Left forelimb (tissue), 1 donor: ENCODE data around the gene SH3BP2.
A peak's percentile ranks its signal among the peaks of the same experiment; 100 is the strongest.

ENCODE experiments used
- DNase-seq: peaks from one replicate; pipeline ENCODE4 v3.0.0-alpha.2; 2018; ENCODE audit warnings: low spot score

SH3BP2 gene

DNA sequence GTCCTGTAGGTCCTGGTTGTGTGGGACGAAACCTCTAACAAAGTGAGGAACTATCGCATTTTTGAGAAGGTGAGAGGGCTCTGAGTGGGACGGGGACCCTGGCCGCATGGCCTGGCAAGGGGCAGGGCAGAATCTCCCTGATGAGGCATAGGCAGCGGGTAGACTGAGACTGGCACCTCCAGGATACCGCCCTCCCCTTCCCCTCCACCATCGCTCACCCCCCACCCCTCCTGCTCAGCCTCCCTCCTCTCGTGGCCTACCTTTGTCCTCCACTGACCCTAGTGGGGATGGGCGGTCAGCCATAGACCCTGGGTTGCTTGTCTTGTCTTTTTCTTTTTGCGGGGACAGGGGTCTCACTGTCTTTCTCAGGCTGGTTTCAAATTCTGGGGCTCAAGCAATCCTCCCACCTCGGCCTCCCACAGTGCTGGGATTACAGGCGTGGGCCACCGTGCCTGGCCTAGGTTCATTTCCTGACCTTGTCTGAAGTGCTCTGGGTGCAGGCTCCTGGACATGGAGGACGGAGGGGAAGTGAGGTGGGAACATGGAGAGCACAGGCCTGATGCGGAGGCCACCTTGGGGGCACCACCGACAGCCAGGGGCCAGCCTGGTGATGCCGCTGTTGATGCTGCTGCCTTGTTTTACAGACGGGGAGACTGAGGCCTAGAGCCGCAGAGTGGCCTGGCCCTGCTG, 40.2 kb downstream of the SH3BP2 start:
- no peak for DNase-seq

DNA sequence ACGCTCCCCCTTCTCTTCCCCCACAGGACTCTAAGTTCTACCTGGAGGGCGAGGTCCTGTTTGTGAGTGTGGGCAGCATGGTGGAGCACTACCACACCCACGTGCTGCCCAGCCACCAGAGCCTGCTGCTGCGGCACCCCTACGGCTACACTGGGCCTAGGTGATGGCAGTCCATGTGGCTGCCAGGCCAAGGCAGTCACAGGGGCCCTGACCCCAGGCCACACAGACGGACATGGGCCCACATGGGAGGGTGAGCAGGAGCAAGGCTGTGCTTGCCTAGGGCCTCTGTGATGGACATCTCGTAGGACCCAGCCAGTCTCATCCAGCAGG, 40.8 kb downstream of the SH3BP2 start:
- DNase-seq: no peak

DNA sequence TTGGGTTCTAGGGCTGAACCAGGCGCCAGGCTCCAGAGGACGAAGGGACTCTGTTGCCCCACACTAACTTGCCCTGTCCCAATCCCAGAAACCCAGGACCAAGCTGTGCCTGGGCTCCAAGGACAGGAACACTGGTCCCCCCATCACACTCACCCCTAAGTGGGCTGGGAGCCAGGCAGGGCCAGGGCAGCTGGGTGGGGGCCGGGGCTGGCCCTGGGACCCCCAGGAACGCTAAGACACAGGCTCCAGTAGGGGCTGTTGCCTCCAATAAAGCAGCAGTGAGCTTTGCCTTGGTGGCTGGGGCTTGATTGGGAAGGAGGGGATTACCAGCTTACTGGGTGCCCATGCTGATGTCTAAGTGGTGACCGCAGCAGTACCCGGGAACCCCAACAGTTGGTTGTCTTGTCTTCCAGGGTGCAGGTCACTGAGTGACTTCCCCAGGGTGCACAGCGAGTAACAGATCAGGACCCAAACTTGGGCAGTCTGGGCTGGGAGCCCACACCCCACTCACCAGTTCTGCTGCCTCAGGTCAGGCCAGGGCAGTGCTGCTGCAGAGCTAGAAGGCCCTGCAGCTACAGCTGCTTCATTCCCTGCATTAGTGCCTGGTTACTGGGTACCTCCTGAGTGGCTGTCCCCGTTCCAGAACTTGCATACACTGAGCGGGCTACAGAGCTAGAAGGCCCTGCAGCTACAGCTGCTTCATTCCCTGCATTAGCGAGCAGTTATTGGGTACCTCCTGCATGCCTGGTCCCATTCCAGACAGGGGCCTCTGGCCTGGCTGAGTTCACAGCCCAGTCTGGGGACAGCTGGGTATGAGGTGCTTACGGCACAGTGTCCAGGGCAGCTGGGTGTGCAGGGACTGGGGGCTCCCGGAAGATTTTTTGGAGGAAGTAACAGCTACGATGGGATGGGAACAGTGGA, 41.4 kb downstream of the SH3BP2 start:
- DNase-seq: no peak

DNA sequence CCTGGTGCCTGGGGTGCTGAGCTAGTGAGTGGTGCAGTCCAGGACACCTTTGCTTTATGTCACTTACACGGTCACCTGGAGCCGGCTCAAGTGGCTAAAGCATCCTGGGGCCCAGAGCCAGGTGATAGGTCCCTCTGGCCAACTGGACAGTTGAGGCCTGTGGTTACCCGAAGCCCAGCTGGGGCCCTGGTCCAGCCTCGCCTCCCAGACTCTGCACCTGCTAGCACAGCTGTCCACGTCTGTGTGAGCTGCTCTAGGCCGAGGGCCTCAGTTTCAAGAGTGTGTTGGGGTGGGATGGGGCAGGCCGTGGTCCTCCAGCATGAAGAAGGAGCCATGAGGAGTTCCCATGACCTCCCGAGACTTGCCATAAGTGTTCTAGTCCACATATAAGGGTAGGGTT, 43.1 kb downstream of the SH3BP2 start:
- no peak for DNase-seq

DNA sequence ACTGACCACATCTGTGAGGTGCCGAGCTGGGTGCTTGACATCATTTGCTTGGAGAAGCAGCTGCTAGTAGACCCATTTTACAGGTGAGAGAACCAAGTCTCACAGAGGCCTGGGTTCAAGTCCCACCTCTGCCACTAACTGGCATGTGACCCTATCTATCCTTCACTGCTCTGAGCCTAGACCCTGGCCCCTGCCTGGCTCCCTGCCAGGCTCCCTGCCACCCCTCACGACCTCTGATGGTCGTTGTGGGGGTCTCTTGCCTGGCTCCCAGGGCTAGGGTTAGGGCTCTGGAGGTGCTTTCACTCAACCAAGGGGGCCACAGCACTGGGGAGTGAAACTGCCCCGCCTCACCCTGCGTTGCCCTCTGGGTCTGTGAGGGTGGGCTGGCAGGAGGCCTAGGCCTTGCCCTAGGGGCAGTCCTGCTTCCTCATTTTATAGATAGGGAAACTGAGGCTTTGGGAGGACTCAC, 43.5 kb downstream of the SH3BP2 start:
- DNase-seq: no peak

DNA sequence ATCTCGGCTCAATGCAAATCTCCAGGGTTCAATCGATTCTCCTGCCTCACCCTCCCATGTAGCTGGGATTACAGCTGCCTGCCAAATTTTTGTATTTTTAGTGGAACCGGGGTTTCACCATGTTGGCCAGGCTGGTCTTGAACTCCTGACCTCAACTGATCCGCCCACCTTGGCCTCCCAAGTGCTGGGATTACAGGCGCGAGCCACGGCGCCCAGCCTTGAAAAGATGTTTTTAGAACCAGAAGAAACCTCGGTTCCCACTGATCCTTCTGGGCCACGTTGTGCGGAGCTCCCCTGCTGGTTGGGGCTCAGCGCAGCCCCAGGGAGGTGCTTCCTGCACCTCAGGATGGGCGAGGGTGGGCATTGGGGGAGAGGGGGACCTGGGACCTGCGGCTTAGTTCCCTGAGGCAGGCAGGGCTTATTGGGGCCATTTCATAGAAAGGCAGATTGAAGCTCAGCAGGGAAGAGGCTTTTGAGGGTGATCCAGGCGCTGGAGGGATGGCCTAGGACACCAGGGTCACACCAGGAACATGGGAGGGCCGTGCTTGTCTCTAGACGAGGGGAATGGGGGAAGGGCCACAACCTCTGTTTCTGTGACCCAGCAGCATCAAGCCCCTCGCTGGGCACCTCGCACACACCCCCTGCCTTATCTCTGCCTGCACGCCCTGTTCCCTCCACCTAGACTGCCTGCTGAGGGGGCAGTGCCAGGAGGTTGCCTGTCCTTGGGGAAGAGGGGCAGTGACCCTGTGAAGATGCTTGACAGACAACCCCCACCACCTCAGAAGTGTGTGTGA, 44.4 kb downstream of the SH3BP2 start:
- no peak for DNase-seq

DNA sequence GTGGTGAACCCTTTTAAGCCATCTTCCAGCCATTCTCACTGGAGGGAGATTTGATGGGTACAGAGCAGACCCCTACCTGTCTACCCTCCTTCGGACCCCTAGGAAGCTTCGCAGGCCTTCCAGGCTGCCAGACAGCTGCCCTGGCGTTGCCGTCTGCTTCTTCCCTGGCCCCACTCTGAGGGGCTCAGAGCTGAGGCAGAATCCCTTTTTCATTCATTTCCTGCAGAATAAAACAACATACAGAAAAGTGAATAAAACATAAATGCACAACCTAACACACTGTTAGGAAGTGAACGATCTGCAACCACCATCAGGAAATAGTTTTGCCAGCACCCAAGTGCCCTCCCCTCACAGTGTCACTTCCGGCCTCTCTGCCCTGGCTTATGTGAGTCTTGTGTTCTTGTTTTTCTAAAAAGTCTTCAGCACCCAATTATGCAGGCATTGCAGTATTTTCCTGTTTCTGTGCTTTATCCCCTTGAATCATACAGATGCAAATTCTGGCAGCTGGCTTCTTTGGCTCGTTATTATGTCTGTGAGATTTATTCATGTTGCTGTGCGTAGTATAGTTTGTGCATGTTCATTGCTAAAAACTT, 45.1 kb downstream of the SH3BP2 start:
- peak; percentile 69 for DNase-seq

DNA sequence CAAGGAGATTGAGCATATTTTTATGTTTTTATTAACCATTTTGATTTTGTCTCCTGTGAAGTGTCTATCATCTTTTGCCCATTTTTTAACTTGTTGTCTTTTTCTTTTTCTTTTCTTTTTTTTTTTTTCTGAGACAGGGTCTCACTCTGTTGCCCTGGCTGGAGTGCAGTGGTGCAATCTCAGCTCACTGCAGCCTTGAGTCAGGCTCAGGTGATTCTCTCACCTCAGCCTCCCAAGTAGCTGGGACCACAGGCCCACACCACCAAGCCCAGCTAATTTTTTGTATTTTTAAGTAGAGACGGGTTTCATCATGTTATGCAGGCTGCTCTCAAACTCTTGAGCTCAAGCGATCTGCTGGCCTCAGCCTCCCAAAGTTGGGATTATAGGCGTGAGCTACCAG, 46.2 kb downstream of the SH3BP2 start:
- DNase-seq: no peak

DNA sequence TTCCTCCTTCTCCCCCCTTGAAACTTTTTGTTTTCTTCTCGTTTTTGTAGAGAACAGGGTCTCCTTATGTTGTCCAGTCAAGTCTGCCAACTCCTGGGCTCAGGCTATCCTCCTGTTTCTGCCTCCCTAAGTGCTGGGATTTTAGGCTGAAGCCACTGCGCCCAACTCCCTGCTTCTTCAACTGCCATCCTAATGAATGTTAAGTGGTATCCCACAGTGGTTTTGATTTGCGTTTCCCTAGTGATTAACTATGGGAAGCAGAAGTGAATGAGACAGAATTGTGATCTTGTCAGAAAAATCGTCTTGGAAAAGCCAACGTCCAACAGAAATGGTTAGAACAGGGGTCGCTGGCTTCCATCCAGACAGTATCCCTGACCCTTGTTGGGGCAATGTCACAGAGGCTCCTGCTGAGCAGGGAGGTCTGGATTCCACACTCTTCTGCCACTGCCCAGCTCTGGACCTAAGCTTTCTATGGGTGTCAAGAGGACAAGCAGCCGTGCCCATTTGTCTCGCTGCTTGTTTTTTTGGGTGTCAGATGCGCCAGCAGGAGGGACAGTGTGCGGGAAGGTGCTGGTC, 49.9 kb downstream of the SH3BP2 start:
- DNase-seq: peak; percentile 64

DNA sequence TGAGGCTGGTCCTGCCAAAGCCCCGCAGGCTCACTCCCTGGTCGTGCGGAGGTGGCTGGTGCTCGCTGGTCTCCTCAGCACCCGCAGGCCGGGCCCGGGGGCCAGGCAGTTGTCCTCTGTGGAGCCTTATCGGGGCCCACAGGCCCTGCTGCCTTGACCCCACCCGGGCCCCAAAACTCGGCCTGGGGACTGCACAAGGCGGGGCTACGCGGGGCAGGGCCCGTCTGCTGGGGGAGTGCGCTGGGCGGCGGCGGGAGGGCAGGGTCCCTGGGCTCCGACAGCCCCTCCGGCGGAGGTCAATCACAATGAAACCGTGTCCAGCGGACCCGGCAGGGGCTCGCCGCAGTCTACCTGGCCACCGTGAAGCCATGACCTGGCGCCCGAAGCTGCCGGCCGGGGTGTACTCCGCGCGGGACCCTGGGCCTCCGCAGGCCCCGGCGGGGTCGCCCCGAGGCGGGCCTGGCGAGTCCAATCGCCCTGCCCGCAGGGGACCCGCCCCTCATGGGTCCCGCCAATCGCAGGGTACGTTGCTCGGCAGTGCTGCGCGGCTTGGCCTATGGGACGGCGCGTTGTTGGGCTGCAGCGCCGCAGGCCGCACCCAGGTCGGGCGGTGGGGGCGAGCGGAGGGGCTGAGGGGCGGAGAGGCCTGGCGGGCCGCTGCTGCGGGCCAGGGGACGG, 50.5 kb downstream of the SH3BP2 start, which contains the start of gene ADD1:
Gene ADD1 (plus strand): TSS at position 582 of the 678 bp plus-strand sequence. CDS start 32,072 bp downstream, outside the sequence.
- peak; percentile 100 for DNase-seq

DNA sequence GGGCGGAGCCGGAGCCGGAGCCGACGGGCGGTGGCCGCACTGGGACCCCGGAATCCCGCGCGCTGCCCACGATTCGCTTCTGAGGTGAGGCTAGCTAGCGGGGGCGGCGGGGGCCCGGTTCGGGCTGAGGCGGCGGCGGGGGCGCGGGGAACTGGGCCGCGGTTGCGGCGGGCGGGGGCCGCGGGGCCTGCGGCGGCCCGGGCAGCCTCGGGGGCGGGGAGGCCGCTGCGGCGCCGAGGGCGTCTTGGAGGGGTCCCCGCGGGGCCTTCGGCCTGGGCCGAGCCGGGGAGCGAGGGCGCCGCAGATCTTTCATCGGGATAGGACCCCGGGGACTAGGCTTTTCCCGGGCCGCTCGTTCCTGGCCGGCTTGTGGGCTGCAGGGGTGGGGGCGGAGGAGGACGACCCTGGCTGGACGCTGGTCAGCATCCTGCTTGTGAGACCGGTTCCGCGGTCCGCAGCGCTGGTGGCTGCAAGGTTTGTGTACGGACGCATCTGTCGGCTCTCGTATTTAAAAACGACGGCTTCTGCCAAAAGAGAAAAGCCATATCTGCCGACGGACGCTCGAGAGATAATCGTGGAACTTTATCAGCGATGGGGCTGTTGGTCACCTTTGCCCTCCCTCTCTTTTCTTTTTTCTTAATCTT, 51.2 kb downstream of the SH3BP2 start:
- DNase-seq: peak; percentile 75

DNA sequence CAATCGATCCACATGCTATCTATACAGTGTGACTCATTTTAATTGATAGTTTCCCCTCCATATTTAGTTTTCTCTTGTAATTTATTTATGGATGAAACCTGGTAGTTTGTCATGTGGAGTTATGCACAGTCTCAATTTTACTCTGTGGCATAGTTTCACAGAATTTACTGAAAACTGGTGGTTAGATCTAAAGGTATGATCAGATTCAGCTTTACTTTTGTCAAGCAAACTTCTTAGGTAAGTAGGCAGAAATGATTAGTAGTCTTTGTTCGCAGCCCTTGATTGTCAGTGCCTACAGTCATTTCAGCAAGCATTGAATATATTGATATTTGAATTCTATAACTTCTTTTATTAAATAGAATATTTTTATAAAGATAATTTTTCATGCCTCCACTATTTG, 53.3 kb downstream of the SH3BP2 start:
- DNase-seq: no peak

DNA sequence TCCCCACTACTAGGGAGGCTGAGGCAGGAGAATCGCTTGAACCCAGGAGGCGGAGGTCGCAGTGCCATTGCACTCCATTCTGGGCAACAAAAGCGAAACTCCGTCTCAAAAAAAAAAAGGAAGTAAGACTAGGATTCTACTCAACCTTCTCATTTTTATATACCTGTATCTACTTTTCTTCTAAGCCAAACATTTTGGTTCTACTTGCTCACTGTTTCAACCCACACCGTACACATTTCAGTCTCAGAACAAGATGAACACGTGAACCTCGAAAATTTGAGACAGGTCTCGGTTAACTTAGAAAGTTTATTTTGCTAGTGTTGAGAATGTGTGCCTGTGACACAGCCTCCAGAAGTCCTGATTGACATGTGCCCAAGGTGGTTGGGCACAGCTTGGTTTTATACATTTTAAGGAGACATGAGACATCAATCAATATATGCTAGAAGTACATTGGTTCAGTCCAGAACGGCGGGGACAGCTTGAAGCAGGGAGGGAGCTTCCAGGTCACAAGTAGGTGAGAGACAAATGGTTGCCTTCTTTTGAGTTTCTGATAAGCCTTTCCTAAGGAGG, 54.5 kb downstream of the SH3BP2 start:
- DNase-seq: no peak

DNA sequence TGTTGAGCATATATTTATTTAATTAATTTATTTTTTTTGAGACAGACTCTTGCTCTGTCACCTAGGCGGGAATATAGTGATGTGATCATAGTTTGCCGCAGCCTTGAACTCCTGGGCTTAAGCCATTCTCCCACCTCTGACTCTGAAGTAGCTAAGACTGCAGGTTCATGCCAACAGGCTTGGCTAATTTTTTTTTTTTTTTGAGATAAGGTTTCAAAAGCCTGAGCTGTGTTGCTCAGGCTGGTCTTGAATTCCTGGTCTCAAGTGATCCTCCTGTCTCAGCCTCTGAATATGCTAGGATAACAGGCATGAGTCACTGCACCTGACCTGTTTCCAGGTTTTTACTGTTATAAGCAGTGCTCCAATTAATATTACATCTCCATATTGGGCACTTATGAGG, 55.6 kb downstream of the SH3BP2 start:
- no peak for DNase-seq

DNA sequence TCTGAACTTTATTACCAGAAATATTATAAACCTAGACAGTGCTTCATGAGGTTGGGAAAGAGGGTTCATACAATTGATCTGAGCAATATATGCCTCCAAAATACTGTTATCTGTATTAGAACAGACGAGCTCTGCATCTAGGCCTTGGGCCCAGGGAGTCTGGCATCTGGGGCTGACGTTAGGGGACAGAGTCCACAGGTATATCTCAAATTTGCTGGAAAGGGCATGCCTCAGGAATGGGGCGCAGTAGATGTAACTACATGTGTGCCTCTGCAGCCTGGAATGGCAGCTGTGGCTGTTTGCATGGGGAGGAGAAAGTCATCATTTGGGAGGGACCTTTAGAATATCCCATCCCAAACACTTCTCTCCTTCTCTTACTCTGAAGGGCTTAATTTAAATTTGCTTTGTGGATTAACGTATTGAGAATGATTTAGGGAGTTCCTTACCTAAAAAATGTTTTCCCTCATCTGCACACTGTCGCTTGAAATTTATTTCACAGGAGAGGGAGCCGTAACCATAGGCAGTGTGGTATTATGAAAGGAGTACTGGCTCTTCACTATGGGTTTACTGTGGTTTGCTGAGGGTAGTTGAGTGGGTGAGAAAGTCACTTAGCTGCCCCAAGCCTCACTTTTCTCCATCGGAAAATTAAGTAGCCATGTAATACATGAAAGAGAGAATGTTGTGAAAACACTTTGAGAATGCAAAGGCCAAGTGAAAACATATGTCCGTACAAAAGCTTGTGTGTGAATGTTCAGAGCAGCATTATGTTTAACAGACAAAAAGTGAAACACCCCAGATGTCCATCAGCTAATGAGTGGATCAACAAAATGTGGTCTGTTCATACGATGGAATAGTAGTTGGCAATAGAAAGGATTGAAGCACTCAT, 56.6 kb downstream of the SH3BP2 start:
- no peak for DNase-seq

DNA sequence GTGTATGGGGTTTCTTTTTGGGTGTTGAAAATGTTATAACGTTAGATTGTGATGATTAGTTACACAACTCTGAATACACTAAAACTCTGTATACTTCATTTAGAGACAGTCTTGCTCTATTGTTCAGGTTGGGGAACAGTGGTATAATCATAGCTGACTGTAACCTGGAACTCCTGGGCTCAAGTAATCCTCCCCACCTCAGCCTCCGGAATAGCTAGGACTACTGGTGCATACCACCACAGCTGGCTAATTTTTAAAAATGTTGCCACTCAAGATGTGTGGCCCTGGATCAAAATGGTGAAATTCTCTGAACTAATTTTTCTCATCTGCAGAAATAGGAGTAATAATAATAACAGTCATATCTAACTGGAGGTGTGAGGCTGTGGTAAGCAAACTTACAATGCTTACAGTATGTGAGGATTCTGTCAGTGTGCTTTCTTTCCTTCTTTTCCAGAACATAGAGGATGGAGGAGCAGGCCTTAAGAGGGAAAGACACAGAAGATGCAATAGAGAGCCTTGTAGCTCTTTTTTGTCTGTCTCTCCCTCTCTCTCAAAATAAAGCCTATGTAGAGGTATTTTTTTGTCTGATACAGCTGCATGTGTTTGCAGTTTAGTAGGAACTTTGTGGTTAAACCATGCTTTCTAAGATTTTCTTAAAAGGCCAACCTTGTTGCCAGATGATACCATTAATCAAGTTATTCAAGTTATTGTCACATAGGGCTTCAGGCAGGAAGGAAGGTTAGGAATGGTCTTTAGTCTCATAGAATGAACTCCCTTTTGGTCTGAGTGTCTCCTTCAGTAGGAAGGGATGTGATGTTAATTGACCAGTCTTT, 58.3 kb downstream of the SH3BP2 start:
- DNase-seq: no peak

DNA sequence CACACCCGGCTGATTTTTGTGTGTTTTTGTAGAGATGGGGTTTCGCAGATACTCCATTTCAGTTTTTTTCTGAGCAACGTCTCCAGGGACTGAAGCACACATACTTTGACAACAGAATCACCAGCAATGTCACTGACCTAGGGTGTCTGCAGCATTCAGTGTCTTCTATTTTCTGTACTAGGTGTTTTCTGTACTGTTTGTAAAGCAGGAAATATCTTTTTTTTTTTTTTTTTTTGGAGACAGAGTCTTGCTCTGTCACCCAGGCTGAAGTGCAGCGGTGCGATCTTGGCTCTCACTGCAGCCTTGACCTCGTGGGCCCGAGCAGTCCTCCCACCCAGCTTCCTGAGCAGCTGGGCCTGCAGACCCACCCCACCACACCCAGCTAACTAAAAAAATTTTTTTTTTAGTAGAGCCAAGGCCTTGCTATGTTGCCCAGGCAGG, 59.6 kb downstream of the SH3BP2 start:
- DNase-seq: no peak

DNA sequence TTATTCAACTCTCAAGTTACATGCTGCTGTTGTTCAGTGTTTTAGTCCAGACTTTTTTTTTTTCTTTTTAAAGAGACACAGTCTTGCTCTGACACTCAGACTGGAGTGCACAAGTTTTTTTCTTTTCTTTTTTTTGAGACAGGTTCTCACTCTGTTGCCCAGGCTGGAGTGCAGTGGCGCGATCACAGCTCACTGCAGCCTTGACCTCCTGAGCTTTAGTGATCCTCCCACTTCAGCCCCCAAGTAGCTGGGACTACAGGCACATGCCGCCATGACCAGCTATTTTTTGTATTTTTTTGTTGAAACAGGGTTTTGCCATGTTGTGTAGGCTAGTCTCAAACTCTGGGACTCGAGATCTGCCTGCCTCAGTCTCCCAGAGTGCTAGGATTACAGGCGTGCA, 62.7 kb downstream of the SH3BP2 start:
- DNase-seq: no peak
